ENCODE measurements around the gene SPTBN1.

The SPTBN1 gene

GRCh38 chr2:54586062-54586461, 129.9 kb downstream of the SPTBN1 start:
- WGBS: 99% methylated on average over 7 of the region's 7 CpGs
- no peaks in the 10 kb centered on the region for H3K9me3 ChIP-seq (ENCODE audit: insufficient read depth, low read depth, low read length)
- H3K36me3 ChIP-seq (ENCODE audit: insufficient read depth, low read length): no peaks in the 10 kb centered on the region
- H3K4me1 ChIP-seq (ENCODE audit: insufficient read depth, low read length): peaks cover 35% of the 10 kb centered on the region
- H3K9ac ChIP-seq (ENCODE audit: low read depth, low read length): no peak overlapping the region
- H3K4me3 ChIP-seq (ENCODE audit: low read length): no peak overlapping the region
- no peak overlapping the region for H3K27ac ChIP-seq (ENCODE audit: low read depth, low read length)
- H3K27me3 ChIP-seq (ENCODE audit: insufficient read depth, low read length): no peaks in the 10 kb centered on the region

DNA sequence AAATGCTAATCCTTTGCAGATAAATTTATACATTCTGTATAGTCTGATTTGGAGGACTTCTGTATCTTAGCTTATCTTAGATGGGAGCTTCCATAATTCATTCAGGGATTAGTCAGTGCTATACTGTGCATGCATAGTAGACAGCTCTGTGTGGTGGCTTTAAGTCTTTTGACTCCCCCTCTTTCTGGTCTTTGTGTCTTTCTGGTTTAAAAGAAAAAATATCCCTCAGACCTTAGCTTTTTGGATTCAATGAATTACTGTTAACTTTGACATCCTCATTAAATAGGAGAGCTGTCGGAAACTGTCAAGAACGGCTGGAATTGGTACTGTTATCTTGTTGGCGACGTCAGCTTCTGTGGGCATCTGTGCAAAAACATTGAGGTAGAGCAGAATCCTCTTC, 130.4 kb downstream of the SPTBN1 start:
- no peaks in the 10 kb centered on the region for H3K27me3 ChIP-seq (ENCODE audit: insufficient read depth, low read length)
- H3K4me1 ChIP-seq (ENCODE audit: insufficient read depth, low read length): peaks cover 31% of the 10 kb centered on the region
- no peaks in the 10 kb centered on the region for H3K36me3 ChIP-seq (ENCODE audit: insufficient read depth, low read length)
- H3K9ac ChIP-seq (ENCODE audit: low read depth, low read length): no peak overlapping the region
- no peaks in the 10 kb centered on the region for H3K9me3 ChIP-seq (ENCODE audit: insufficient read depth, low read depth, low read length)
- WGBS: 94% methylated on average over 4 of the region's 4 CpGs
- no peak overlapping the region for H3K27ac ChIP-seq (ENCODE audit: low read depth, low read length)
- H3K4me3 ChIP-seq (ENCODE audit: low read length): no peak overlapping the region

DNA sequence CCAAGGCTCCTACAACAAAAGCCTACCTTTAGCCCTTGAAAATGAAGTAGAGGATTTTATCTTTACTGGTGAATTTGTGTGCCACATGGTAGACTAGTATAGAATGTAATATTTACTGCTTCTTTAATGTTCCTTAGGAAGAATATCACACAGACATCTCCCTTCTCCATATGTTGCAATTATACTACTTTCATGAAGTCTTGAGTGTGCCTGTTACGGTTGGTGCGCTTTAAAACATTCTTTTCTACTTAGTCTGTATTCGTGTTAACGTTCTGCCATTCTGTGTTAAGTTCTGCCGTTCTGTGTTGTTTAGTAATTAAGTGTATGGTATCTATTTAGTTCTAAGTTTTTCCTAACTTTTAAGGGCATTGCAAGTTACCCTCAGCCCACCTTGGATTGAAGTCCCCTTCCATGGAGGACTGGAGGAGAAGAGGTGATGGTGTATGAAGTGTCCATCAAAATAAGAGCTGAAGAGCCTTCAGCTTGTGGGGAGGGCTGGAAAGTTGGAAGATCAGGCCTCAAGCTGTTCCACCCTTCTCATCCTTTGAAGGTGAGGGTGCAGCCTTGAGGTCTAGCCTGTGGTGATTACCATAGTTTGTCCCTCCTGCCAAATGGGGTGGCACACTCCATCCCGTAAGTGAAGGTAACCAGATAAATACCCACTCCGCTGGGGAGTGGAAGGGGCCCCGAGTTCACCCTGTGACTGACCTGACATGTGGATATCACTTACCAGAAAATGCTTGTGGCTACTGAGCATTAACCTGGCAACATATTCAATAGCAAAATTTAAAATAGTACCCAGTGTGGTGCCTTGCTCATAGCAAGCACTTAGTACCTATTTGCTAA, 131.3 kb downstream of the SPTBN1 start:
- H3K27me3 ChIP-seq (ENCODE audit: insufficient read depth, low read length): no peaks in the 10 kb centered on the region
- no peaks in the 10 kb centered on the region for H3K36me3 ChIP-seq (ENCODE audit: insufficient read depth, low read length)
- H3K4me1 ChIP-seq (ENCODE audit: insufficient read depth, low read length): peaks cover 24% of the 10 kb centered on the region
- H3K9ac ChIP-seq (ENCODE audit: low read depth, low read length): no peak overlapping the region
- H3K27ac ChIP-seq (ENCODE audit: low read depth, low read length): no peak overlapping the region
- H3K4me3 ChIP-seq (ENCODE audit: low read length): no peak overlapping the region
- H3K9me3 ChIP-seq (ENCODE audit: insufficient read depth, low read depth, low read length): no peaks in the 10 kb centered on the region
- WGBS: 96% methylated on average over 8 of the region's 8 CpGs

- Histone ChIP-seq H3K9me3 (ENCODE audit: insufficient read depth, low read depth, low read length) (no peaks in the 10 kb centered on the region), H3K4me1 (ENCODE audit: insufficient read depth, low read length) (peaks cover 15% of the 10 kb centered on the region), H3K27me3 (ENCODE audit: insufficient read depth, low read length) (no peaks in the 10 kb centered on the region), H3K27ac (ENCODE audit: low read depth, low read length) (no peak overlapping the region), H3K36me3 (ENCODE audit: insufficient read depth, low read length) (no peaks in the 10 kb centered on the region; the same call in 1 of the 2 replicates), H3K9ac (ENCODE audit: low read depth, low read length) (no peak overlapping the region), H3K4me3 (ENCODE audit: low read length) (no peak overlapping the region)
- WGBS: 86% methylated on average over 1 of the region's 1 CpG
Measured at GRCh38 chr2:54588244-54588899, 132.2 kb downstream of the SPTBN1 start.

- no peak overlapping the region for H3K4me3 ChIP-seq (ENCODE audit: low read length)
- H3K4me1 ChIP-seq (ENCODE audit: insufficient read depth, low read length): peaks cover 15% of the 10 kb centered on the region
- no peak overlapping the region for H3K27ac ChIP-seq (ENCODE audit: low read depth, low read length)
- WGBS: 94% methylated on average over 3 of the region's 4 CpGs
- H3K27me3 ChIP-seq (ENCODE audit: insufficient read depth, low read length): no peaks in the 10 kb centered on the region
- H3K9ac ChIP-seq (ENCODE audit: low read depth, low read length): no peak overlapping the region
- H3K9me3 ChIP-seq (ENCODE audit: insufficient read depth, low read depth, low read length): no peaks in the 10 kb centered on the region
- H3K36me3 ChIP-seq (ENCODE audit: insufficient read depth, low read length): no peaks in the 10 kb centered on the region; the same call in 1 of the 2 replicates
Measured at GRCh38 chr2:54589038-54589339, 132.9 kb downstream of the SPTBN1 start.

DNA sequence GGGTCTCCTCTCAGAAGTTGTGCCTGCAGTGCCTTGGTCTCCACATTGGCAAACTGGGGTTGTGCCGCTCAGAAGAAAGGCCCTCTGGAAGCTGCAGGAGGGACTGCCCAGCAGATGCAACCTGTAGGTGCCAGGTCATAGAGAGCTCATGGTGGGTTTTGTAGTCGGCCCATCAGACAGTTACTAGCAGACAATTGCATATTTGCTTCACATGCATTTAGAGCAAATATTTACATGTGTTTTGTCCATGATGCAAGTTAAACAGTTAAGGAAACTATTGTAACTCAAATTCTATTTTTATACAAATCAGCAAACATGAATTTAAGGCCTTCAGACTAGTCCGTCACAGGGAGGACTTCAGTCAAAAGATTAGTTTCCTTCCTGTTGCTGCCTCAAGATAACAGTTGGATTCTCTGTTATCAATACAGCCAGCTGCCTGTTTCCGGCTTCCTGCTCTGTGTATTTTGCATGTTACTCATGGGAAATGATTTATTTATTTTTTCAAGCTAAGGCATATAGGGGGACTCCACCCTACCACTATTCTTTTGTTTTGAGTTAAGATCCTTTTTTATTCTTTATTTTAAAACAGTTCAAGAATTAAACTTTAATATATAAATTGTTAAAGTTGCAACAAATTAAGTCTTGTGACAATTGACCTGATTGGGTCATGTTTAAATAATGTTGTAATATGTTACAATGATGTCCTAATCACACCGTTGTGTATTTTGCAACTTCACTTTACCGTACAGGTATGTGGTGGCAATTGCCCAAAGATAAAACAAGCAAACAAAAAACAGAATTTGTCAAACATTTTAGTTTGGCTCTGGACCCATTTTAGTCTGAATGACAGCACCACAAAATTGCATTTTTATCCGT, 133.5 kb downstream of the SPTBN1 start:
- Histone ChIP-seq H3K27ac (ENCODE audit: low read depth, low read length) (no peak overlapping the region), H3K9me3 (ENCODE audit: insufficient read depth, low read depth, low read length) (no peaks in the 10 kb centered on the region), H3K36me3 (ENCODE audit: insufficient read depth, low read length) (no peaks in the 10 kb centered on the region; the same call in 1 of the 2 replicates), H3K4me3 (ENCODE audit: low read length) (no peak overlapping the region), H3K4me1 (ENCODE audit: insufficient read depth, low read length) (peaks cover 15% of the 10 kb centered on the region), H3K9ac (ENCODE audit: low read depth, low read length) (no peak overlapping the region), H3K27me3 (ENCODE audit: insufficient read depth, low read length) (no peaks in the 10 kb centered on the region)
- 91% methylated on average over 6 of the region's 7 CpGs for WGBS

- Histone ChIP-seq H3K27me3 (ENCODE audit: insufficient read depth, low read length) (no peaks in the 10 kb centered on the region), H3K9ac (ENCODE audit: low read depth, low read length) (no peak overlapping the region), H3K9me3 (ENCODE audit: insufficient read depth, low read depth, low read length) (no peaks in the 10 kb centered on the region), H3K27ac (ENCODE audit: low read depth, low read length) (no peak overlapping the region), H3K4me1 (ENCODE audit: insufficient read depth, low read length) (peaks cover 15% of the 10 kb centered on the region), H3K4me3 (ENCODE audit: low read length) (no peak overlapping the region), H3K36me3 (ENCODE audit: insufficient read depth, low read length) (no peaks in the 10 kb centered on the region; the same call in 1 of the 2 replicates)
- 92% methylated on average over 7 of the region's 7 CpGs for WGBS
Measured at GRCh38 chr2:54590216-54591120, 134.3 kb downstream of the SPTBN1 start.

DNA sequence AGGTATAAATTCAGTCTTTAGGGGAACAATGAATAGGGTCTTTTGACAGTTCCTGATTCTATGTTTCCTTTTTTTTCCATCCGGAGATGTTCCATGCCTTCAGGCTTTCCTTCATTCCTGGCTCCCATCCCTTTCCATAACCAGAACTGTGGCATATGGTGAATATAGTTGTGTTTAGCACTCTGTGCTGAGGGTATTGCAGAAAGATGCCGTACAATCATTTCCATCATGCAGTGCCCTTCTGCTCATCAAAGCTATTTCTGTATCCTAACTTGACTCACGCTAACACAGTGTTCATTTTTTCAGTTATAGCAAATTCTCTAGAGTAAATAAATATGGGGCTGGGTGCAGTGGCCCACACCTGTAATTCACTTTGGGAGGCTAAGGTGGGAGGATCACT, 135.4 kb downstream of the SPTBN1 start:
- no peak overlapping the region for H3K4me3 ChIP-seq (ENCODE audit: low read length)
- H3K4me1 ChIP-seq (ENCODE audit: insufficient read depth, low read length): peaks cover 15% of the 10 kb centered on the region
- WGBS: 89% methylated on average over 3 of the region's 3 CpGs
- H3K27me3 ChIP-seq (ENCODE audit: insufficient read depth, low read length): no peaks in the 10 kb centered on the region
- no peaks in the 10 kb centered on the region; the same call in 1 of the 2 replicates for H3K36me3 ChIP-seq (ENCODE audit: insufficient read depth, low read length)
- H3K27ac ChIP-seq (ENCODE audit: low read depth, low read length): no peak overlapping the region
- H3K9ac ChIP-seq (ENCODE audit: low read depth, low read length): no peak overlapping the region
- no peaks in the 10 kb centered on the region for H3K9me3 ChIP-seq (ENCODE audit: insufficient read depth, low read depth, low read length)

- Histone ChIP-seq H3K27me3 (ENCODE audit: insufficient read depth, low read length) (no peaks in the 10 kb centered on the region), H3K4me3 (ENCODE audit: low read length) (no peak overlapping the region), H3K9me3 (ENCODE audit: insufficient read depth, low read depth, low read length) (no peaks in the 10 kb centered on the region), H3K4me1 (ENCODE audit: insufficient read depth, low read length) (peaks cover 15% of the 10 kb centered on the region), H3K9ac (ENCODE audit: low read depth, low read length) (no peak overlapping the region), H3K27ac (ENCODE audit: low read depth, low read length) (no peak overlapping the region), H3K36me3 (ENCODE audit: insufficient read depth, low read length) (no peaks in the 10 kb centered on the region; the same call in 1 of the 2 replicates)
- WGBS: 96% methylated on average over 4 of the region's 4 CpGs
Measured at GRCh38 chr2:54593249-54593648, 137.1 kb downstream of the SPTBN1 start.

- H3K27me3 ChIP-seq (ENCODE audit: insufficient read depth, low read length): no peaks in the 10 kb centered on the region
- H3K4me3 ChIP-seq (ENCODE audit: low read length): no peak overlapping the region
- WGBS: 94% methylated on average over 3 of the region's 4 CpGs
- H3K27ac ChIP-seq (ENCODE audit: low read depth, low read length): no peak overlapping the region
- peaks cover 6% of the 10 kb centered on the region; the same call in 1 of the 2 replicates for H3K36me3 ChIP-seq (ENCODE audit: insufficient read depth, low read length)
- H3K4me1 ChIP-seq (ENCODE audit: insufficient read depth, low read length): peaks cover 15% of the 10 kb centered on the region
- H3K9me3 ChIP-seq (ENCODE audit: insufficient read depth, low read depth, low read length): no peaks in the 10 kb centered on the region
- no peak overlapping the region for H3K9ac ChIP-seq (ENCODE audit: low read depth, low read length)
Measured at GRCh38 chr2:54594048-54594447, 137.9 kb downstream of the SPTBN1 start.

All from HUES64 (cell line).